ENCODE results near the gene EML3. TPM values are rescaled to one million over a fixed set of nuclear protein-coding genes. Genes with fewer than 3 reads are reported as not detected.

Gene EML3
- total and polyA plus RNA-seq, 2 of the 8 experiments (the other 6 are each of a cell fraction or from before 2014, with no cell fraction given) = 19.2 to 29.9 TPM

DNA sequence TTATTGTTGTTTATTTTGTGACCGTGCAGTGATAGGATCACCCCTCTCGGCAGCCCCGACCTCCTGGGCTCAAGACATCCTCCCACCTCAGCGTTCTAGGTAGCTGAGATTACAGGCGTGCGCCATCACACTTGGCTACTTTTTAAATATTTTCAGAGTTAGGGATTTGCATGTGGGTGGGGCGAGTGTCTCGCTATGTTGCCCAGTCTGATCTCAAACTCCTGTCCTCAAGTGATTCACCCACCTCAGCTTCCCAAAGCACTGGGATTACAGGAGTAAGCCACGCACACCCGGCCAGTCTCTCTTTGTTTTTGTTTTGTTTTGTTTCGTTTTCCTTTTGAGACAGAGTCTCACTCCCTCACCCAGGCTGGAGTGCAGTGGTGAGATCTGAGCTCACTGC is 41.7 kb upstream of the EML3 start (continued):
- no peak for TF ChIP-seq RBBP5 (IDR thresholded peaks at IDR 0.05; ENCODE audit: borderline replicate concordance, low read depth, low read length)
- no peak for TF ChIP-seq RNF2 (IDR thresholded peaks at IDR 0.05; ENCODE audit: borderline replicate concordance, low read depth, low read length, missing control alignments, poor library complexity, severe bottlenecking)
